Measurements from ENCODE around the gene SLC12A1.
"Not testable (repeated sequence)": the region's sequence is repeated elsewhere in the genome, so short reads cannot be mapped to it uniquely, and the experiment has no call there.

The SLC12A1 gene

GRCh38 chr15:48313216-48313615 is 107.1 kb downstream of the SLC12A1 start:
- DNase-seq = no peak

DNA sequence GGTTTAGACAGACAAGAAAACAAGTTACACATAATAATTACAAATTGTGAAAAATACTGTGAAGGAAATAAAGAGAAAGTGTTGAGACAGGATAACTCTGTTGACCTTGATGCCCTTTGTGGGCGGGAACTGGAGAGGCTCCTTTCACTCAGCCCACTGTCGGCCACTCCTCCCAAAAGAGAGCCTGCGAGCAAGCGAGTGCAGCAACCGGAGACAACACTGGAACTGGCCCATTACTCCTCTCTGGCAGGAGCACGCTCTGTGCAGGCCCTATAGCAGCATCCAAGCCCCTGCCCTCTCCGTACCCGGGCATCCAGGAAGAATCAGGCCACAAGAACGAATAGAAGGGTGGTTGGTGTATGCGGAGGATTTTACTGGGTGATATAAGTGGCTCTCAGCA is 108.9 kb downstream of the SLC12A1 start:
- no peak for DNase-seq

DNA sequence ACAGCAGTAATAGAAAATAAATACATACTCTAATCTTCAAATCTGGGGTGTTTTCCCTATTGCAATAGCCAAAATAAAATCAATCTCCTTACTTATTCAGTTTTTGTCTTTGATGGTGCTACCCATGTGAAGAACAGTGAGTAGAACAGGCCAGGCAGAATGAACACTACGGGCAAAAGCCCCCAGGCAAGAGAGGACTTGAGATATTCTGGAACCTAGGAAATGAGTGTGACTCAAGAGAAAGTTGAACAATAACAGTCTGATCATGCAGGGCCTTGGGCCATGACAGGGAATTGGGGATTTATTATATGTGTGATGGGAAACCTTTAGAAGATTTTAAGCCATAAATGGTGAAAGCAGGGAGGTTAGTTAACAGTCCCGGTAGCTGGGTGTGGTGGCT is 111.1 kb downstream of the SLC12A1 start:
- no peak for DNase-seq

- no peak for DNase-seq
Observed at GRCh38 chr15:48318131-48318530, 112.0 kb downstream of the SLC12A1 start.

DNA sequence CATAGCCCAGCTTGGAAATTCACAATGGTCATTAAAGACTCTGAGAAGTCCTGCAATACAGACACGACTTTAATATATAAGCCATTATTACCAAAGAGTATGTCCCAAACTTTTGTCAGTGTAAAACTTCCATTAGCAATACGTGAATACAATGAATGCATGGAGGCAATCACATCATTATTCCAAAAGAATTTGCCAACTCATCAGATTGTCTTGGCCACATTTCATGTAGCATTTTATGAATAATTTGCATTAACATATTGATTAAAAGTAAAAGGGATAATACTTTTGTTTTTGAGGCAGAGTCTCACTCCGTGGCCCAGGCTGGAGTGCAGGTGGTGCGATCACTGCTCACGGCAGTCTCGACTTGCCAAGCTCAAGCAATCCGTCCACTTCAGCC is 117.2 kb downstream of the SLC12A1 start:
- DNase-seq = no peak

DNA sequence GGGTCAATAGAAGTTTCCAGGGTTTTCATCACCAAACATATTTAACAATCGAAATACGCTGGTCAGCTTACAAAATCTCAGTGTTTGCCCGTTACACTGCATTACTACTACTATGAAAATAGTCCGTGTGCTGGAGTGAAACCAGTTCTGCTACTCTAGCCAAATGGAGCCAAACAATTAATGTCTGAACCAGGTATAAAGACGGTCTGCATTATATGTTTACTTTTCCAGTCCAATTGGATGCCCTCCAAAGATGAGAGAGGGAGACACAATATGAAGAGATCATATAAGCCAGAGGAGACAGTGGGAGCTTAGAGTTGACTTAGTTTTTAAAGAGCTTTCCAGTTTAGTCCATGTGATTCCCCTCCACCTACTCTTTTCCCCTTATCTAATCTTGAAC is 118.8 kb downstream of the SLC12A1 start:
- peak; percentile 78 for DNase-seq

DNA sequence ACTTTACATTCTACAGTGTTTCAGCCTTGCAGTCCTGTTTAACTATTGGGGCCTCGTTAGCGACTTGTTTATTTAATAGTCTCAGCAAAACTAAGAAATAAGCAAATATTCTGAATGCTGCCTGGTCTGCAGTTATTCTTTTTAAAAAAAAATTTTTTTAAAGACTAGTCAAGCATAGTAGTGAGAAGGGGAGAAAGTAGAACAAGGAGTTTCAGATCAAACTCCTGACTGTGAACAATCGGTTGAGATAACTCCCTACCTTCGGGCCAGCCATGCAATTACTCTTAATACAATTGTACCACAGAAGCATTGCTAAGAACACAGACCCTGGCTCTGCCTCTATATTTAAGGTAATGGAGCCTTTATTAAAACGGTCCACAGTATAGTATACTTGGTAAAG is 119.3 kb downstream of the SLC12A1 start:
- no peak for DNase-seq

DNA sequence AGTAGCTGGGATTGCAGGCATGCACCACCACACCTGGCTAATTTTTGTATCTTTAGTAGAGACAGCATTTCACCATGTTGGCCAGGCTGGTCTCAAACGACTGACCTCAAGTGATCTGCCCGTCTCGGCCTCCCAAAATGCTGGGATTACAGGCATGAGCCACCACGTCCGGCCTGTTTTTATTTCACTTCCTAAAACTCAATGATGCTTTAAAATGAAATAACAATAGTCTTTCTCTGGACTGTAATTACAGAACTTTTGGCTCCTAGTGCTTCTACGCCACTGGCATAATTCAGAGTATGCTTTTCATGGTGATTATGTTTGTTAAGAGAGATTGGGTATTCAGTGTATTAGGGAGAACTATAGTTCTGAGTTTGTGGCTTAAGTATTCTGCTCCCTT is 120.1 kb downstream of the SLC12A1 start:
- DNase-seq = not testable (repeated sequence)

DNA sequence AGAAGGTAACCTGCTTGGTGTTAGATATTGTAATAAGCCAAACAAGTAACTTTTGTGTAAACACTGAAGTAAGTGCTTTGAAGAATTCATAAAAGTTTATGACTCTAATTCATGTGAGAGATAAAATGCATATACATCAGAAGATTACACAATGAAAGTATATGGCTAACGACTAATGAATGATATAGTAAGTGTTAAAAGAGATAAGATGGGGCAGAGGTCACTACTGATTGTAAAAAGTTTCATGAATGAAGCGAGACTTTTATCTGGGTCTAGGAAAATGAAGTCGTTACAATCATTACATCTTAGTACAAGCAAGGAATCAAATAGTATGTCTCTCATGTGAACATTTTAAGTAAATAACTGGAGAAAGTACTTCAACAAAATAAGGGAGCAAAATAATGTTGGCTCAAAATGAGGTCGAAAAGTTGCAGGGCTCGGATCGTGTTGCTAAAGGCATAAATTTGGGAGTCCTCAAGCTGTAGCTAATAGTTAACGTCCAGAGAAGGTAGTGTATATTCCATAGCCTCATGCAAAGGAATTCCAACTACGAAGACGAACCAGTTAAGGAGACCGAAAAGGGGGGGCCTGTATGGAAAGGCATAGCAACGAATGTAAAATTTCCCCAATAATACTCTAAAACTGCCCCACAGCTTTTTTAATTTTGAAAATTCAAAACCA is 124.1 kb downstream of the SLC12A1 start:
- DNase-seq = no peak

GRCh38 chr15:48330855-48331795 is 125.0 kb downstream of the SLC12A1 start, which contains the start of gene DUT:
Gene DUT (plus strand): TSS chr15:48331429. CDS start chr15:48331516, 87 bp downstream.
- DNase-seq = peak; percentile 58

GRCh38 chr15:48331796-48332641 is 125.9 kb downstream of the SLC12A1 start:
- peak; percentile 58 for DNase-seq

GRCh38 chr15:48332642-48333034 is 126.5 kb downstream of the SLC12A1 start:
- no peak for DNase-seq

DNA sequence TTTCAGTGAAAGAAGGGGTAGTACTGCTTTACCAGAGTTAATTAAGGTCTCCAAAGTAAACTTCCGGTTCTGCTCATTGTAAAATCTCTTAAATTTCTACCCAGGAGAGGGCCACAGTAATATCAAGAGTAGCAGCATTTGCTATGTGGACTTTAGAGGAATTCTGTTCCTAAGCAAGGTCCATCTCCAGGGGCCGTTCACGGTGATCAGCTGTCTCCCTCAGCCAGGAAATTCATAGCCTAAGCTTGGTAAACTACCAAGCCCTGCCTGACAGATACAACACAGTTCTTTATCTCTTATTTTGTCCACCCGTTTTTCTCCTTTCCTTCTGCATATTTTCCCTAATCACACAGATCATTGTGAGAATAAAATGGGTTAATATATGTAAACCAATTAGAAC is 127.4 kb downstream of the SLC12A1 start:
- DNase-seq = no peak

DNA sequence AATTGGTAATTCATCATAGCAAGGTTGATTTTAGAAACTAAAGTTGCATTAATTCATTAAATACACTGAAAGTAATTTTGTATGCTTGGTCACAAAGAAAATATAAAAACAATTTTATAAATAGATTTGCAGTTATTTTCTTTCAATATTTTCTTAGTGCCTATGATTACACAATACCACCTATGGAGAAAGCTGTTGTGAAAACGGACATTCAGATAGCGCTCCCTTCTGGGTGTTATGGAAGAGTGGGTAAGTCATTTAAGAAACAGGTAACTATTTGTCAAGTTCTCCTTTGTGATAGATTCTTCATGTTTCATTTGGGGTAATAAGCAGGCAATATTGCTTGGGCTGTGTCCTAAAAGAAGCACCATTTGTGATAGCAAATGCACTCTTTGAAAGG is 128.2 kb downstream of the SLC12A1 start:
- no peak for DNase-seq

GRCh38 chr15:48336940-48337339 is 130.8 kb downstream of the SLC12A1 start:
- no peak for DNase-seq

DNA sequence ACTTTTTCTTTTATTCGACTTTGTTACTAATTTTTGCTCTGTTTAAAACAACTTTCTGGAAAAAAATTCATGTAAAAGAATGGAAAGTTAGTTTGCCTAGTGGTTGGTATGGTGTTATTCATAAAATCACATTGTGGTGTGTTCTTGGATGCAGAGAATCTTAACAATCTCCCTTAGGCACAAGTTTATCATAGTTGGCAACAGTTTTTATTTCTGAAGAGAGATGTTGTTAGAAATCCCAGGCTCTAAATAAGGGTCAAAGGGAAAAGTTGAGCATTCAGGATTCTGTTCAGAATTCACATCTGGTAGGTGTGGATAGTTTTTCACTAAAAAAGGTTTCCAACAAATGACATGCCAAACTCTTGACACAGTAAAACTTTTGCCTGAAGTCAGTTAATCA is 131.5 kb downstream of the SLC12A1 start:
- DNase-seq = no peak

DNA sequence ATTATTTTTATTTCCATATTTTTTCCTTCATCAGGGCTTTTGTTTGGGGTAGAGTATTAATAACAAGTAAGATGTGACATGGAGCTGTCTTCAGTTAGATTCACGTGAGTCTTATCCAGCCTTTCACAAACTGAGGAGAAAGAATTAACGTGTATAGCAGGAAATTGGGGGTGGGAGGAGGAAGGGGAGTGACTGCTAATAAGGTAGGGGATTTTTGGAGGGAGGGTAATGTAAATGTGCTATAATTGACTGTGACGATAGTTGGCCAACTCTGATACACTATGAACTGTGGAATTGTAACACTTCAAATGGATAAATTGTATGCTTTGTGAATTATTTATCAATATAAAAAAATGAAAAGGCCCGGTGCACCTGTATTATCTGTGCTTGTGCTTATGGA is 134.0 kb downstream of the SLC12A1 start:
- no peak for DNase-seq

DNA sequence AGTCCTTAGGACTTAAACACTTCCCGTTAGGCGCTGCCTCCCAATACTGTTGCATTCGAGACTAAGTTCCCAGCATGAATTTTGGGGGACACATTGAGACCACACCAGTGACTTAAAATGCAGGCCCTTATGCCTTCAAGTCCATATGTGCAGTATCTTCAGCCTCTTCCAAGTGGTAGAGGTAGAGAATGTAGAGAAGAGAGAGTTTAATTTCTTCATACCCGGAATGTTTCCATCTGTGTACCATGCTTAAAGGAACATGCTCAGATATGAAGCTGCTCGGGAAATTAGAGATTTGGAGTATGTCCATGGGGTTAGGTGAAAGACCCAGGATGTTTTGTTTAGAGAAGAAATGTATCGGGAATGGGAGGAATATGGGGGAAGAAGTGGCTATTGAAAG is 137.8 kb downstream of the SLC12A1 start:
- no peak for DNase-seq

DNA sequence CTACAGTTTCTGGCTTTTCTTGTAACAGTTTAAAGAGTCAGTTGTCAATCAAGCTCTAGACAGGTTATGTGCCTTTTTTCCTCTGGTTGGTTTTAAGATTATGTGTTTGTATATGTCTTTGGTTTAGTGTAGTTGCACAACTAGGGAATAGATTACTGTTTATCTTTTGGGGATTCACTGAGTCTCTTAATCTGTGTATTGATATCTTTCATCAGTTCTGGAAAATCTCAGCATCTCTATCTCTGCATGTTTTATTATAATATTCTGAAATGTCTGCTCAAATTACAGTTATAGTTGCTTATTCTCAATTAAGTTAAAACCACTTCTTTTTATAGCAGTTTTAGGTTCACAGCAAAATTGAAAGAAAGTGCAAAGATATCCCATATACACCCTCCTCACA is 139.4 kb downstream of the SLC12A1 start:
- no peak for DNase-seq

- DNase-seq = peak; percentile 64
Observed at GRCh38 chr15:48352474-48353072, 146.5 kb downstream of the SLC12A1 start.
